ENCODE measurements around the gene KCNK16. TPM values are rescaled to one million over a fixed set of nuclear protein-coding genes. Genes with fewer than 3 reads are reported as not detected.

The KCNK16 gene
- total RNA-seq, 1 donor from 2014 or later, result not detected

- DNase-seq (ENCODE audit: extremely low read depth, low read depth, low spot score), result no peak
These were observed 20.3 kb upstream of the KCNK16 start for GRCh38 chr6:39342692-39343395.

- no peak for DNase-seq (ENCODE audit: extremely low read depth, low read depth, low spot score)
These were observed 19.4 kb upstream of the KCNK16 start for GRCh38 chr6:39341937-39342336.

- DNase-seq (ENCODE audit: extremely low read depth, low read depth, low spot score), result no peak
These were observed 18.9 kb upstream of the KCNK16 start for GRCh38 chr6:39341352-39341751.

- DNase-seq (ENCODE audit: extremely low read depth, low read depth, low spot score), result no peak
These were observed 17.5 kb upstream of the KCNK16 start for GRCh38 chr6:39339868-39340550.

- no peak for DNase-seq (ENCODE audit: extremely low read depth, low read depth, low spot score)
These were observed 16.8 kb upstream of the KCNK16 start for GRCh38 chr6:39339096-39339867.

GRCh38 chr6:39338397-39338796, 15.9 kb upstream of the KCNK16 start:
- DNase-seq (ENCODE audit: extremely low read depth, low read depth, low spot score), result no peak

GRCh38 chr6:39335780-39336545, 13.5 kb upstream of the KCNK16 start:
- no peak for DNase-seq (ENCODE audit: extremely low read depth, low read depth, low spot score)

GRCh38 chr6:39333644-39334438, 11.3 kb upstream of the KCNK16 start:
- no peak for DNase-seq (ENCODE audit: extremely low read depth, low read depth, low spot score)

GRCh38 chr6:39330476-39330875, 8.0 kb upstream of the KCNK16 start:
- DNase-seq (ENCODE audit: extremely low read depth, low read depth, low spot score), result no peak

GRCh38 chr6:39330057-39330456, 7.6 kb upstream of the KCNK16 start:
- DNase-seq (ENCODE audit: extremely low read depth, low read depth, low spot score), result no peak

GRCh38 chr6:39328066-39328465, 5.6 kb upstream of the KCNK16 start:
- DNase-seq (ENCODE audit: extremely low read depth, low read depth, low spot score), result no peak

GRCh38 chr6:39327507-39327906, 5.0 kb upstream of the KCNK16 start:
- no peak for DNase-seq (ENCODE audit: extremely low read depth, low read depth, low spot score)

- DNase-seq (ENCODE audit: extremely low read depth, low read depth, low spot score), result no peak
These were observed 741 bp downstream of the KCNK16 start for GRCh38 chr6:39321761-39322160.

GRCh38 chr6:39320363-39320984, 2.0 kb downstream of the KCNK16 start:
- DNase-seq (ENCODE audit: extremely low read depth, low read depth, low spot score), result no peak

- DNase-seq (ENCODE audit: extremely low read depth, low read depth, low spot score), result no peak
These were observed 2.7 kb downstream of the KCNK16 start for GRCh38 chr6:39319621-39320362.

GRCh38 chr6:39317256-39317655, 5.2 kb downstream of the KCNK16 start:
- no peak for DNase-seq (ENCODE audit: extremely low read depth, low read depth, low spot score)

- DNase-seq (ENCODE audit: extremely low read depth, low read depth, low spot score), result no peak
These were observed 8.2 kb downstream of the KCNK16 start, which contains the start of gene KCNK17 for GRCh38 chr6:39314273-39314795. KCNK17 (minus strand) TSS chr6:39314419; CDS start chr6:39314320, 99 bp downstream.

GRCh38 chr6:39313526-39314272, 8.8 kb downstream of the KCNK16 start:
- no peak for DNase-seq (ENCODE audit: extremely low read depth, low read depth, low spot score)

Data from glomerular endothelial cell (primary cell).